A673 (cell line): ENCODE measurements around the gene SLC30A2. TPM values are rescaled to one million over a fixed set of nuclear protein-coding genes. Genes with fewer than 3 reads are reported as not detected.

Experiments
- BruUV-seq: library from RNA; stranded (reverse); fragments of 400-500 nt; replicated peaks from 2 replicates; lab custom pipeline; 2021; lab: Mats Ljungman, UMichigan
- CTCF ChIA-PET: fragments of 300-600 bp; sonication (Branson Sonifier 250); formaldehyde crosslinking; loops from one replicate; lab custom pipeline; 2022; ENCODE audit warnings: antibody characterized with exemption; lab: Charles Lee
- POLR2A ChIA-PET: fragments of 300-600 bp; sonication (Branson Sonifier 250); formaldehyde crosslinking; loops from one replicate; lab custom pipeline; 2022; ENCODE audit warnings: antibody characterized with exemption; ENCODE audit not compliant: low non-redundant PET; lab: Charles Lee
- DNase-seq: peaks from one replicate; pipeline ENCODE4 v3.0.0-alpha.2; 2015; ENCODE audit warnings: low spot score
- H3K27ac ChIP-seq: fragments of 200-600 bp; sonication (generic); 2 replicates; pipeline ENCODE4 v1.5.1; 2016; ENCODE audit warnings: mixed run types, low read depth, mild to moderate bottlenecking, mixed read lengths, antibody characterized with exemption, low read length; ENCODE audit not compliant: poor library complexity, severe bottlenecking
- H3K27me3 ChIP-seq: fragments of 200-600 bp; sonication (generic); replicated peaks from 2 replicates; pipeline ENCODE4 v1.6.1; 2017; ENCODE audit warnings: mixed run types, low read depth, mild to moderate bottlenecking, mixed read lengths, antibody characterized with exemption, low read length; ENCODE audit not compliant: insufficient read depth, poor library complexity
- H3K36me3 ChIP-seq: fragments of 200-600 bp; sonication (generic); 2 replicates; pipeline ENCODE4 v1.6.1; 2016; ENCODE audit warnings: mixed run types, mild to moderate bottlenecking, mixed read lengths, antibody characterized with exemption, low read length; ENCODE audit not compliant: insufficient read depth, poor library complexity, severe bottlenecking
- H3K4me1 ChIP-seq: fragments of 200-600 bp; sonication (generic); 2 replicates; pipeline ENCODE4 v1.6.1; 2017; ENCODE audit warnings: mixed run types, mild to moderate bottlenecking, mixed read lengths, antibody characterized with exemption, low read length; ENCODE audit not compliant: insufficient read depth, poor library complexity, severe bottlenecking
- H3K4me3 ChIP-seq: fragments of 200-600 bp; sonication (generic); 2 replicates; pipeline ENCODE4 v1.5.1; 2016; ENCODE audit warnings: low read depth, mixed run types, mild to moderate bottlenecking, mixed read lengths, low read length; ENCODE audit not compliant: poor library complexity, severe bottlenecking
- H3K9me3 ChIP-seq: fragments of 200-600 bp; sonication (generic); 2 replicates; pipeline ENCODE4 v1.6.1; 2016; ENCODE audit warnings: mixed run types, low read depth, mild to moderate bottlenecking, mixed read lengths, antibody characterized with exemption, low read length; ENCODE audit not compliant: poor library complexity, severe bottlenecking
- EZH2 ChIP-seq: fragments of 200-600 bp; sonication (generic); IDR thresholded peaks from 2 replicates; pipeline ENCODE4 v1.6.1; 2017; ENCODE audit warnings: borderline replicate concordance, low read depth, mild to moderate bottlenecking, mixed read lengths, antibody characterized with exemption, low read length; ENCODE audit not compliant: poor library complexity, severe bottlenecking
- intact Hi-C: fragments of 100-400 bp; cut with micrococcal nuclease; formaldehyde crosslinking; loops from one replicate; pipeline ENCODE4 v1.10.0; 2022; ENCODE audit not compliant: unreplicated experiment
- total RNA-seq: library from RNA; stranded (reverse); gene quantifications from 2 replicates; pipeline ENCODE4 v1.2.3, GENCODE V29; 2021
- TF ChIP-seq, protein P1 (sequence below): fragments of 300-800, 200-600 bp; sonication (generic); conservative IDR thresholded peaks from 2 replicates; pipeline ENCODE4 v1.5.1; 2017; ENCODE audit warnings: low read depth, mild to moderate bottlenecking, antibody characterized with exemption, low read length, moderate library complexity, mixed read lengths

The SLC30A2 gene
- total RNA-seq, 1 experiment from 2014 or later = not detected

DNA sequence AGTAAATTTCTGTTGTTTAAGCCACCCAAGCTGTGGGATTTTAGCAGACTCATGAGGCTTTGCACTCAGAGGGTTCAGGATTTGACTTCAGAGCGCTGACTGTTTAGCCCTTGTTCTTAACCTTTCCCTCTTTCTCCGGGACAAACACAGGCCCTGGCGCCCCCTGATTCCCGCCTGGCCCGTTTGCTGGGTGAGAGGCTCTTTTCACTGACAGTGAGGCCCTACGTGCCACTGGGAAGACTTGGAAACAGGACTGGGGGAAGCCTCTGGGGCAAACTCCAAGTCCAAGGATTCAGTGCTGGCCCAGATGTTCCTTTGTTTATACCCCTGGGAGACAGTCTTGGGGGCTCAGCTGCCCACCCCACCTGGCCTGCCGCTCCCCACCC lies 33.3 kb upstream of the SLC30A2 start:
- TF ChIP-seq EZH2 = no peak
- TF ChIP-seq, protein P1, sequence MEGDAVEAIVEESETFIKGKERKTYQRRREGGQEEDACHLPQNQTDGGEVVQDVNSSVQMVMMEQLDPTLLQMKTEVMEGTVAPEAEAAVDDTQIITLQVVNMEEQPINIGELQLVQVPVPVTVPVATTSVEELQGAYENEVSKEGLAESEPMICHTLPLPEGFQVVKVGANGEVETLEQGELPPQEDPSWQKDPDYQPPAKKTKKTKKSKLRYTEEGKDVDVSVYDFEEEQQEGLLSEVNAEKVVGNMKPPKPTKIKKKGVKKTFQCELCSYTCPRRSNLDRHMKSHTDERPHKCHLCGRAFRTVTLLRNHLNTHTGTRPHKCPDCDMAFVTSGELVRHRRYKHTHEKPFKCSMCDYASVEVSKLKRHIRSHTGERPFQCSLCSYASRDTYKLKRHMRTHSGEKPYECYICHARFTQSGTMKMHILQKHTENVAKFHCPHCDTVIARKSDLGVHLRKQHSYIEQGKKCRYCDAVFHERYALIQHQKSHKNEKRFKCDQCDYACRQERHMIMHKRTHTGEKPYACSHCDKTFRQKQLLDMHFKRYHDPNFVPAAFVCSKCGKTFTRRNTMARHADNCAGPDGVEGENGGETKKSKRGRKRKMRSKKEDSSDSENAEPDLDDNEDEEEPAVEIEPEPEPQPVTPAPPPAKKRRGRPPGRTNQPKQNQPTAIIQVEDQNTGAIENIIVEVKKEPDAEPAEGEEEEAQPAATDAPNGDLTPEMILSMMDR = no peak
- Histone ChIP-seq H3K27ac (no peak overlapping the region), H3K4me1 (no peaks in the 10 kb centered on the region), H3K9me3 (no peaks in the 10 kb centered on the region), H3K4me3 (no peak overlapping the region), H3K27me3 (peaks cover 7% of the 10 kb centered on the region), H3K36me3 (no peaks in the 10 kb centered on the region)
- BruUV-seq = no TSS peak
- DNase-seq = no peak
- intact Hi-C loops = no loop called here
- ChIA-PET POLR2A (no interaction called here), CTCF (no interaction called here)

DNA sequence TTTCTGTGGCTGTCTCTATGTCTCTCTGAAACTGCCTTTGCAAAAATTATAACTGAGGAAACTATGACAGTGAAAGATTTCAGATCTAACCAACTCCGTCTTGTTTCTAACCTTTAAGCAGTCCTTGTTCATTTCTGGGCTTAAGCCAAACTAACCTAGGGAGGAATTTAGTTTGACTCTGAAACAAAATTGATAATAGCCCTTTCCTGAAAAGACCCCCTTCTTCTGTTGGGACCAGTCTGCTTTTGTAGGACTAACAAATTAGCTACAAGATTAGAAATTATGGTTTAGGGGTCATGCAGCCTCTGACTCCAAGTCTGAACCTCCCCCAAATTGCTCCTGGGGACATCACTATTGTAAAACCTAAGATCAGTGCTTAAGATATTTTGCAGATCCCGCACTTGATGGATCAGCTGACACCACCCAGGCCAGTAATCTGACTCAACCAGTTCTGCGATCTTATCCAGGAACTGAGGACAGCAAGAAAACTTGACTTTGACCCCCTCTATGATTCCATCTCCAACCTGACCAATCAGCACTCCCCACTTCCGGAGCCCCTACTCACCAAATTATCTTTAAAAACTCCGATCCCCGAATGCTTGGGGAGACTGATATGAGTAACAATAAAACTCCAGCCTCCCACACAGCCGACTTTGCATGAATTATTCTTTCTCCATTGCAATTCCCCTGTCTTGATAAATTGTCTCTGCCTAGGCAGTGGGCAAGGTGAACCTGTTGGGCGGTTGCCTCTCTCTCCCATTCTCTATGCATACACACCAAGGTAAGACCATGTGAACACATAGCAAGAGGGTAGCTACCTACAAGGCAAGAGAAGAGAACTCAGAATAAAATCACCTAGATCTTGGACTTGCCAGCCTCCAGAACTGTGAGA lies 32.6 kb upstream of the SLC30A2 start:
- intact Hi-C loops = no loop called here
- H3K4me3 ChIP-seq = no peak overlapping the region
- TF ChIP-seq, protein P1 = no peak
- TF ChIP-seq EZH2 = no peak
- no peak for DNase-seq
- no peak overlapping the region for H3K27ac ChIP-seq
- BruUV-seq = no TSS peak
- peaks cover 1% of the 10 kb centered on the region for H3K27me3 ChIP-seq
- no peaks in the 10 kb centered on the region for H3K4me1 ChIP-seq
- no peaks in the 10 kb centered on the region for H3K9me3 ChIP-seq
- no peaks in the 10 kb centered on the region for H3K36me3 ChIP-seq
- ChIA-PET POLR2A (interaction anchor here (0.6 kb wide), 1 partner anchor 1156 kb away, joined by 10 read pairs; the partner anchor contains the start of gene WDTC1), CTCF (no interaction called here)

DNA sequence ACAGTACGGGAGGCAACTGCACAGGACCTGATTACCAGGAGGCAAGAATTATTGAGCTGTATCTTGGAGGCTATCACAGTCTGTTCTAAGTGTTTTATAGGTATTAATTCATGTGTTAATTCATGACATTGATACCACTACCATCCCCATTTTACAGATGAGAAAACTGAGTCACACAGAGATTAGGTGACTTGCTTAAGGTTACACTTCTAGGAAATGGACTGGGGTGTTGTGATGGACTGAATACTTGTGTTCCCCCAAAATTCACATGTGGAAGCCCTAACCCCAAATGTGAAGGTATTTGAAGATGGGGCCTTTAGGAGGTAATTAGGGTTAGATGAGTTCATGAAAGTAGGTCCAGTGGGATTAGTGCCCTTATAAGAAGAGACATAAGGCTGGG lies 31.6 kb upstream of the SLC30A2 start:
- TF ChIP-seq, protein P1 = no peak
- no peak for TF ChIP-seq EZH2
- Histone ChIP-seq H3K36me3 (no peaks in the 10 kb centered on the region), H3K4me3 (no peak overlapping the region), H3K27me3 (peaks cover 8% of the 10 kb centered on the region), H3K4me1 (no peaks in the 10 kb centered on the region), H3K9me3 (no peaks in the 10 kb centered on the region), H3K27ac (no peak overlapping the region)
- no TSS peak for BruUV-seq
- intact Hi-C loops = no loop called here
- POLR2A ChIA-PET = no interaction called here
- CTCF ChIA-PET = no interaction called here
- DNase-seq = no peak
